Endothelial cell (in vitro differentiated cells): Measurements from ENCODE around the gene CTNNA3. TPM values are rescaled to one million over a fixed set of nuclear protein-coding genes. Genes with fewer than 3 reads are reported as not detected.

Experiments used
- DNase-seq: peaks from one replicate; pipeline ENCODE4 v3.0.0; 2021; ENCODE audit warnings: low spot score
- H3K27ac Mint-ChIP-seq: one replicate; pipeline ENCODE4 v1.8.0; 2021; ENCODE audit warnings: mixed read lengths, inconsistent platforms; ENCODE audit not compliant: unreplicated experiment
- H3K27me3 Mint-ChIP-seq: one replicate; pipeline ENCODE4 v1.8.0; 2021; ENCODE audit warnings: mild to moderate bottlenecking, moderate library complexity, mixed read lengths, inconsistent platforms; ENCODE audit not compliant: unreplicated experiment
- H3K36me3 Mint-ChIP-seq: one replicate; pipeline ENCODE4 v1.8.0; 2021; ENCODE audit warnings: mild to moderate bottlenecking, low read depth, mixed read lengths, inconsistent platforms; ENCODE audit not compliant: unreplicated experiment
- H3K4me1 Mint-ChIP-seq: one replicate; pipeline ENCODE4 v1.8.0; 2021; ENCODE audit warnings: mild to moderate bottlenecking, mixed read lengths, inconsistent platforms; ENCODE audit not compliant: unreplicated experiment
- H3K4me3 Mint-ChIP-seq: one replicate; pipeline ENCODE4 v1.8.0; 2021; ENCODE audit warnings: mild to moderate bottlenecking, mixed read lengths, inconsistent platforms; ENCODE audit not compliant: unreplicated experiment
- H3K9me3 Mint-ChIP-seq: one replicate; pipeline ENCODE4 v1.8.0; 2021; ENCODE audit warnings: mixed read lengths, inconsistent platforms; ENCODE audit not compliant: unreplicated experiment
- CTCF ChIP-seq: fragments of 200-600 bp; sonication (generic); IDR thresholded peaks from one replicate; pipeline ENCODE4 v1.5.0; 2021; ENCODE audit warnings: antibody characterized with exemption; ENCODE audit not compliant: unreplicated experiment
- total RNA-seq: library from RNA; stranded (reverse); fragmentation: NEBNext Ultra II Directional; extraction: Animal tissue kit (Norgen Biotek cat#: 25700); gene quantifications from one replicate; pipeline ENCODE4 v1.2.1, GENCODE V29; 2021; ENCODE audit not compliant: unreplicated experiment

CTNNA3 gene
- total RNA-seq, 1 donor from 2014 or later, result 2.3 TPM

GRCh38 chr10:67618116-67618515, 77.9 kb downstream of the CTNNA3 start:
- DNase-seq, result no peak
- Mint-ChIP-seq H3K4me1 (no peaks in the 10 kb centered on the region), H3K9me3 (no peaks in the 10 kb centered on the region), H3K27ac (no peak overlapping the region), H3K27me3 (no peaks in the 10 kb centered on the region), H3K36me3 (peaks cover 4% of the 10 kb centered on the region), H3K4me3 (no peak overlapping the region)
- TF ChIP-seq CTCF, result no peak

GRCh38 chr10:67612577-67613537, 83.1 kb downstream of the CTNNA3 start:
- Mint-ChIP-seq H3K4me3 (no peak overlapping the region), H3K27ac (no peak overlapping the region), H3K36me3 (peaks cover 4% of the 10 kb centered on the region), H3K27me3 (no peaks in the 10 kb centered on the region), H3K9me3 (no peaks in the 10 kb centered on the region), H3K4me1 (peaks cover 9% of the 10 kb centered on the region)
- no peak for TF ChIP-seq CTCF
- no peak for DNase-seq

GRCh38 chr10:67612176-67612575, 83.8 kb downstream of the CTNNA3 start:
- H3K27me3 Mint-ChIP-seq, result no peaks in the 10 kb centered on the region
- DNase-seq, result no peak
- H3K4me1 Mint-ChIP-seq, result peaks cover 9% of the 10 kb centered on the region
- no peak overlapping the region for H3K27ac Mint-ChIP-seq
- peaks cover 4% of the 10 kb centered on the region for H3K36me3 Mint-ChIP-seq
- no peaks in the 10 kb centered on the region for H3K9me3 Mint-ChIP-seq
- H3K4me3 Mint-ChIP-seq, result no peak overlapping the region
- no peak for TF ChIP-seq CTCF

GRCh38 chr10:67609996-67610793, 85.8 kb downstream of the CTNNA3 start:
- H3K27ac Mint-ChIP-seq, result peak overlapping the region; percentile 27
- no peak for DNase-seq
- H3K9me3 Mint-ChIP-seq, result no peaks in the 10 kb centered on the region
- peaks cover 9% of the 10 kb centered on the region for H3K4me1 Mint-ChIP-seq
- H3K27me3 Mint-ChIP-seq, result no peaks in the 10 kb centered on the region
- no peak for TF ChIP-seq CTCF
- no peak overlapping the region for H3K4me3 Mint-ChIP-seq
- H3K36me3 Mint-ChIP-seq, result peaks cover 4% of the 10 kb centered on the region
